ENCODE data around the gene RPP14.

- no peak for TF ChIP-seq POLR2AphosphoS2 (conservative IDR thresholded peaks at IDR 0.05; ENCODE audit: low read length)
- no peak for TF ChIP-seq POLR2A (IDR thresholded peaks at IDR 0.05; ENCODE audit: low read length)
- no peak for TF ChIP-seq ELK1 (IDR thresholded peaks at IDR 0.05; ENCODE audit: low read depth, low read length)
- TF ChIP-seq, protein P1, sequence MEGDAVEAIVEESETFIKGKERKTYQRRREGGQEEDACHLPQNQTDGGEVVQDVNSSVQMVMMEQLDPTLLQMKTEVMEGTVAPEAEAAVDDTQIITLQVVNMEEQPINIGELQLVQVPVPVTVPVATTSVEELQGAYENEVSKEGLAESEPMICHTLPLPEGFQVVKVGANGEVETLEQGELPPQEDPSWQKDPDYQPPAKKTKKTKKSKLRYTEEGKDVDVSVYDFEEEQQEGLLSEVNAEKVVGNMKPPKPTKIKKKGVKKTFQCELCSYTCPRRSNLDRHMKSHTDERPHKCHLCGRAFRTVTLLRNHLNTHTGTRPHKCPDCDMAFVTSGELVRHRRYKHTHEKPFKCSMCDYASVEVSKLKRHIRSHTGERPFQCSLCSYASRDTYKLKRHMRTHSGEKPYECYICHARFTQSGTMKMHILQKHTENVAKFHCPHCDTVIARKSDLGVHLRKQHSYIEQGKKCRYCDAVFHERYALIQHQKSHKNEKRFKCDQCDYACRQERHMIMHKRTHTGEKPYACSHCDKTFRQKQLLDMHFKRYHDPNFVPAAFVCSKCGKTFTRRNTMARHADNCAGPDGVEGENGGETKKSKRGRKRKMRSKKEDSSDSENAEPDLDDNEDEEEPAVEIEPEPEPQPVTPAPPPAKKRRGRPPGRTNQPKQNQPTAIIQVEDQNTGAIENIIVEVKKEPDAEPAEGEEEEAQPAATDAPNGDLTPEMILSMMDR (IDR thresholded peaks at IDR 0.05), result no peak
- TF ChIP-seq CEBPB (IDR thresholded peaks at IDR 0.05), result no peak
Observed at GRCh38 chr3:58334013-58334321, 27.9 kb downstream of the RPP14 start.
